ENCODE results near the gene FAM184A.
"Not testable (repeated sequence)": the region's sequence is repeated elsewhere in the genome, so short reads cannot be mapped to it uniquely, and the experiment has no call there.

Gene FAM184A

DNA sequence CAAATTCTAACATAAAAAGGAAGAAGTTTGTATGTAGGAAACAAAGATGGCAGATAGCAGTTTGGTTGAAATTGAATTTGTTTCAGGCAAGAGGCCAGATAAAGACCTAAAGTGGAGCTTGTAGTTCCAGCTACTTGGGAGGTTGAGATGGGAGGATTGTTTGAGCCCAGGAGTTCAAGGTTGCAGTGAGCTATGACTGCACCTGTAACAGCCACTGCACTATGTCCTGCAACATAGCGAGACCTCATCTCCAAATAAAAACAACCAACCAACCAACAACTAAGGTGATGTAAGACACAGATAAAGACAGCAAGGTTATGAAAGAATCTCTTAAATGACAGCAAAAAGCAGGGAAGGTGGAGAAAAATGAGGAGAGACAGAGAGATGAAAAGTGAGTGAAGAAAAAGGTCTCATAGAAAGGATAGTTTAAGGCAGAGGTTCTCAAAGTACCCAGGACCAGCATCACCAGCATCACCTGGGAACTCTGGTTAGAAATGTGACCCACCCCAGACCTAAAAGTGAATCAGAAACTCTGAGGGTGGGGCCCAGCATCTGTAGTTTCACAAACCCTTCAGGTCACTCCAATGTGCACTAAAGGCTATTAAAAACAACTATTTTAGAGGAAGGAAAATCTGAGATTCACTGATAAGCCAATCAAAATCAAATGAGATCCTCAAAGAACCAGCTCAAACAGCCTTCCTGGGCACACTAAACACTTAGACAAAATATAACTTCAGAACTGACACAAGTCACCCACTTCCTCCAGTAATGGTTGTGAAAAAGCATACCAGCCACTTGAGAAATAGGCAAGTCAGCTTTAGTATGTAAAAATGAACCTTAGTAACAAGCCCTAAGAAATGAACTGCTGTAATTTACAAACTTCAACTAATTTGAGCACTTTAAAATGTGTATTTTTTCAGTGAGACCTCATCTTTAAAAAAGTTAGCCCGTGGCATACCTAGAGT lies 57.6 kb downstream of the FAM184A start:
- DNase-seq (ENCODE audit: low read depth) = no peak
- TF ChIP-seq, protein P1, sequence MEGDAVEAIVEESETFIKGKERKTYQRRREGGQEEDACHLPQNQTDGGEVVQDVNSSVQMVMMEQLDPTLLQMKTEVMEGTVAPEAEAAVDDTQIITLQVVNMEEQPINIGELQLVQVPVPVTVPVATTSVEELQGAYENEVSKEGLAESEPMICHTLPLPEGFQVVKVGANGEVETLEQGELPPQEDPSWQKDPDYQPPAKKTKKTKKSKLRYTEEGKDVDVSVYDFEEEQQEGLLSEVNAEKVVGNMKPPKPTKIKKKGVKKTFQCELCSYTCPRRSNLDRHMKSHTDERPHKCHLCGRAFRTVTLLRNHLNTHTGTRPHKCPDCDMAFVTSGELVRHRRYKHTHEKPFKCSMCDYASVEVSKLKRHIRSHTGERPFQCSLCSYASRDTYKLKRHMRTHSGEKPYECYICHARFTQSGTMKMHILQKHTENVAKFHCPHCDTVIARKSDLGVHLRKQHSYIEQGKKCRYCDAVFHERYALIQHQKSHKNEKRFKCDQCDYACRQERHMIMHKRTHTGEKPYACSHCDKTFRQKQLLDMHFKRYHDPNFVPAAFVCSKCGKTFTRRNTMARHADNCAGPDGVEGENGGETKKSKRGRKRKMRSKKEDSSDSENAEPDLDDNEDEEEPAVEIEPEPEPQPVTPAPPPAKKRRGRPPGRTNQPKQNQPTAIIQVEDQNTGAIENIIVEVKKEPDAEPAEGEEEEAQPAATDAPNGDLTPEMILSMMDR (IDR thresholded peaks at IDR 0.05; ENCODE audit: low read length, missing control alignments) = no peak
- no peak overlapping the region for H3K4me3 ChIP-seq (replicated peaks; ENCODE audit: low read depth, low read length)

- H3K4me3 ChIP-seq (replicated peaks; ENCODE audit: low read depth, low read length) = not testable (repeated sequence)
Observed at GRCh38 chr6:119015165-119015564, 63.3 kb downstream of the FAM184A start.

GRCh38 chr6:119012521-119012920 lies 65.9 kb downstream of the FAM184A start:
- TF ChIP-seq, protein P1 (IDR thresholded peaks at IDR 0.05; ENCODE audit: low read length, missing control alignments) = no peak
- no peak overlapping the region for H3K4me3 ChIP-seq (replicated peaks; ENCODE audit: low read depth, low read length)

More at GRCh38 chr6:119015165-119015564, 63.3 kb downstream of the FAM184A start:
- DNase-seq (ENCODE audit: low read depth) = not testable (repeated sequence)

DNA sequence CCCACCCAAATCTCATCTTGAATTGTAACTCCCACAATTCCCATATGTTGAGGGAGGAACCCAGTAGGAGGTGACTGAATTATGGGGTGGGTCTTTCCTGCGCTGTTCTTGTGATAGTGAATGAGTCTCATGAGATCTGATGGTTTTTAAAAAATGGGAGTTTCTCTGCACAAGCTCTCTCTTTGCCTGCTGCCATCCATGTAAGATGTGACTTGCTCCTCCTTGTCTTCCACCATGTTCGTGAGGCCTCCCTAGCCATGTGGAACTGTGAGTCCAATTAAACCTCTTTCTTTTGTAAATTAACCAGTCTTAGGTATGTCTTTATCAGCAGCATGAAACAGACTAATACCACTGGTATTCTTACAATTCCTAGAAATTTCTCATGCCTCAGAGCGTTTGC lies 69.2 kb downstream of the FAM184A start:
- not testable (repeated sequence) for DNase-seq (ENCODE audit: low read depth); H3K4me3 ChIP-seq (replicated peaks; ENCODE audit: low read depth, low read length)

More at GRCh38 chr6:119012521-119012920, 65.9 kb downstream of the FAM184A start:
- DNase-seq (ENCODE audit: low read depth) = no peak

- TF ChIP-seq, protein P1 (IDR thresholded peaks at IDR 0.05; ENCODE audit: low read length, missing control alignments) = no peak
Observed at GRCh38 chr6:119006974-119007373, 71.5 kb downstream of the FAM184A start.

GRCh38 chr6:119002069-119002468 lies 76.4 kb downstream of the FAM184A start:
- TF ChIP-seq, protein P1 (IDR thresholded peaks at IDR 0.05; ENCODE audit: low read length, missing control alignments) = no peak
- no peak overlapping the region for H3K4me3 ChIP-seq (replicated peaks; ENCODE audit: low read depth, low read length)
- DNase-seq (ENCODE audit: low read depth) = no peak

More at GRCh38 chr6:119006974-119007373, 71.5 kb downstream of the FAM184A start:
- no peak for DNase-seq (ENCODE audit: low read depth)
- H3K4me3 ChIP-seq (replicated peaks; ENCODE audit: low read depth, low read length) = no peak overlapping the region

- TF ChIP-seq, protein P1 (IDR thresholded peaks at IDR 0.05; ENCODE audit: low read length, missing control alignments) = no peak
- no peak overlapping the region for H3K4me3 ChIP-seq (replicated peaks; ENCODE audit: low read depth, low read length)
- no peak for DNase-seq (ENCODE audit: low read depth)
Observed at GRCh38 chr6:118999494-119000040, 78.9 kb downstream of the FAM184A start.

- DNase-seq (ENCODE audit: low read depth); H3K4me3 ChIP-seq (replicated peaks; ENCODE audit: low read depth, low read length): not testable (repeated sequence)
Observed at GRCh38 chr6:118997426-118997825, 81.0 kb downstream of the FAM184A start.
